Lower leg skin (tissue), 4 donors: ENCODE data around the gene PSKH1. TPM values are rescaled to one million over a fixed set of nuclear protein-coding genes. Genes with fewer than 3 reads are reported as not detected.

Experiments used
- DNase-seq, 2 donors: peaks; one replicate each; pipeline ENCODE4 v3.0.0-alpha.2; 2019; ENCODE audit warnings: low spot score in 2 of 2
- H3K4me3 ChIP-seq: fragments of 200-600 bp; sonication (generic); 2 replicates; pipeline ENCODE4 v1.5.1; 2017; ENCODE audit warnings: mild to moderate bottlenecking, low read depth; ENCODE audit not compliant: poor library complexity, severe bottlenecking
- CTCF ChIP-seq, 3 donors: fragments of 450-650 bp; IDR thresholded peaks; one replicate each; pipeline ENCODE4 v1.5.1; 2016; ENCODE audit warnings: antibody characterized with exemption in 3 of 3, mild to moderate bottlenecking in 3 of 3, moderate library complexity in 2 of 3
- POLR2A ChIP-seq, 2 donors: fragments of 450-650 bp; IDR thresholded peaks; one replicate each; pipeline ENCODE4 v1.6.1; 2016 to 2017; ENCODE audit warnings: antibody characterized with exemption in 2 of 2, mild to moderate bottlenecking in 1 of 2, moderate library complexity in 1 of 2
- WGBS, 2 donors: methylation state at CpG; one replicate each; pipeline ENCODE4 v1.1.5; 2018; 5-methylcytosine and 5-hydroxymethylcytosine counted together
- intact Hi-C: fragments of 100-400 bp; cut with DNase I; formaldehyde crosslinking; loops from one replicate; pipeline ENCODE4 v1.15.0; 2023; ENCODE audit warnings: low total_unique reads
- total RNA-seq, 4 donors: library from RNA; depleted of rRNA; stranded (reverse); fragments of >200 nt; gene quantifications; one replicate each; pipeline ENCODE4 v1.1.0, GENCODE V29; 2016

Gene PSKH1
- total RNA-seq, 4 donors from 2014 or later, result 11.1 to 17.9 (median 14.4) TPM

GRCh38 chr16:67856927-67857546 is 36.0 kb upstream of the PSKH1 start:
- intact Hi-C loops, result no loop called here
- TF ChIP-seq POLR2A (IDR thresholded peaks at IDR 0.05) (no peak), CTCF (IDR thresholded peaks at IDR 0.05) (no peak)
- 83 to 84% methylated on average over 5 of the region's 5 CpGs for WGBS, 2 donors
- H3K4me3 ChIP-seq, result no peak overlapping the region
- no peak for DNase-seq

- intact Hi-C loops, result no loop called here
- peak; percentile 91 to 96 for DNase-seq
- 14 to 25% methylated on average over 3 of the region's 3 CpGs for WGBS, 2 donors
- no peak overlapping the region for H3K4me3 ChIP-seq
- TF ChIP-seq POLR2A (IDR thresholded peaks at IDR 0.05), result no peak
- peak in 1 of 3 donors; percentile 9 for TF ChIP-seq CTCF (IDR thresholded peaks at IDR 0.05)
Observed at GRCh38 chr16:67857547-67858233, 35.4 kb upstream of the PSKH1 start.

- no peak for DNase-seq
- H3K4me3 ChIP-seq, result no peak overlapping the region
- intact Hi-C loops, result no loop called here
- no peak for TF ChIP-seq POLR2A (IDR thresholded peaks at IDR 0.05)
- no peak for TF ChIP-seq CTCF (IDR thresholded peaks at IDR 0.05)
- 49 to 63% methylated on average over 4 of the region's 4 CpGs for WGBS, 2 donors
Observed at GRCh38 chr16:67858500-67858899, 34.6 kb upstream of the PSKH1 start.

GRCh38 chr16:67860589-67861398 is 32.3 kb upstream of the PSKH1 start:
- TF ChIP-seq POLR2A (IDR thresholded peaks at IDR 0.05), result no peak
- TF ChIP-seq CTCF (IDR thresholded peaks at IDR 0.05), result no peak
- H3K4me3 ChIP-seq, result no peak overlapping the region
- intact Hi-C loops, result no loop called here
- DNase-seq, result no peak
- whole genome bisulfite sequencing, 2 donors, result 54% methylated on average over 8 of the region's 8 CpGs

GRCh38 chr16:67861877-67862276 is 31.2 kb upstream of the PSKH1 start:
- 80 to 88% methylated on average over 6 of the region's 6 CpGs for WGBS, 2 donors
- TF ChIP-seq POLR2A (IDR thresholded peaks at IDR 0.05), result no peak
- TF ChIP-seq CTCF (IDR thresholded peaks at IDR 0.05), result no peak
- no peak overlapping the region for H3K4me3 ChIP-seq
- no peak for DNase-seq
- intact Hi-C loops, result no loop called here
